ENCODE results near the gene TSC2. TPM values are rescaled to one million over a fixed set of nuclear protein-coding genes. Genes with fewer than 3 reads are reported as not detected.

TSC2 gene
- polyA plus RNA-seq, 1 donor (not counting 4 experiments of a cell fraction or from before 2014, with no cell fraction given), result 22.6 TPM

DNA sequence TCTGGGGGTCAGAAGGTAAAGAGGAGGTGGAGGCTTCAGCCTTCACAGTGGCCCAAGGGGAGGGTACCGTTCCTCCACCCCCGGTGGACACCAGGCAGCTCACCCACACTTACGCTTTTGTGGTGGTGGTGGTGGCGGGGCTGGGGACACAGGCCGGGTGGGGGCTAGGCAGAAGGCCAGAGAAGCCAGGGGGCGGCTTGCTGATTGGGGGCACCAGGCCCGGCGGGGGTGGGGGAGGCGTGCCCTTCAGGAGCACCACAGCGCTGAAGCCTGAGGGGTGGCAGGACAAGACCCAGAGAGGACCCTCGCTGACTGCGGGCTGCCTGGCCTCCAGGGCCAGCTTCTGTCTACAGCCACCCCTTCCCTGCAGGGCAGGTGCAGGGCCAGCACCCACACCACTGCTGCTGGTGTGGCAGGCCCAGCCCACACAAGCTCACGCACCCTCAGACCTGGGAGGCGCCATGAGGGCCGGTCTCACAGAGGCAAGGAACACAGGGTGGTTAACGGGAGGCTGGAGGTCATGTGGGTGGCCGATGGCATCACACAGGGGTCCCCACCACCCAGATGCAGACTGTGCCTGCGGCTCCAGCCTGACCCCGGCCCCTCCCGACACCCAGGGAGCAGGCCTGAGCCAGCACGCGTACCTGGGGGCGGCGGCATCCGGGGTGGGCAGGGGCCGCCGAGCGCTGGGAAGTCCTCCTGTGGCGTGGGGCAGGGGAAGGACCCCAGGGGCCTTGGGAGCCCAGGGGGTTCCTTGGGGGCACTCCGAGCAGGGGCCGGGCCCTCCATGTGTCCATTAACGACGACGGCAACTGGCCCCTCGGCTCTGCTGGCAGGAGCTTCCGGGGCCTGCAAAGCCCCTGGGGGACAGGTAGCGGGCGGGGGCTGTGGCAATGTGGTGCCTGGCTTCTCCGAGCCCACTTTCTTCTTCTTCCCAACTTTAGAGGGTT lies 48.7 kb upstream of the TSC2 start:
- Histone ChIP-seq H3K4me1 (ENCODE audit: control insufficient read depth, extremely low read depth, insufficient read depth, low read length) (peaks cover under 1% of the 10 kb centered on the region), H3K9ac (ENCODE audit: control insufficient read depth, extremely low read depth, insufficient read depth, low read length) (no peak overlapping the region), H2AFZ (ENCODE audit: control insufficient read depth, low read length) (no peak overlapping the region), H3K79me2 (ENCODE audit: control insufficient read depth, insufficient read depth, low read length) (peaks cover 26% of the 10 kb centered on the region), H3K27me3 (ENCODE audit: control insufficient read depth, extremely low read depth, insufficient read depth, low read length) (no peaks in the 10 kb centered on the region), H3K9me3 (ENCODE audit: control insufficient read depth, low read depth, low read length) (no peaks in the 10 kb centered on the region), H3K27ac (ENCODE audit: control insufficient read depth, insufficient read depth, low read length) (no peak overlapping the region), H3K4me3 (ENCODE audit: control insufficient read depth in 2 of 3, extremely low read depth in 1 of 3, insufficient read depth in 2 of 3, low read depth in 1 of 3, low read length in 3 of 3) (no peak overlapping the region), H3K9me1 (ENCODE audit: control insufficient read depth, extremely low read depth, insufficient read depth, low read length) (no peaks in the 10 kb centered on the region), H3K4me2 (ENCODE audit: control insufficient read depth, extremely low read depth, insufficient read depth, low read depth, low read length) (no peak overlapping the region), H3K36me3 (ENCODE audit: control insufficient read depth in 2 of 2, extremely low read depth in 1 of 2, insufficient read depth in 2 of 2, low read length in 2 of 2) (peaks cover 42 to 52% of the 10 kb centered on the region in 2 experiments), H4K20me1 (ENCODE audit: control insufficient read depth, extremely low read depth, insufficient read depth, low read length) (peaks cover 25% of the 10 kb centered on the region)
- dilution Hi-C loops (cut with MboI; ENCODE audit: extremely low pct_ligation_motif_present, low sequenced_read_pairs), result no loop called here
- no peak for DNase-seq (ENCODE audit: low read depth, low spot score)
- FAIRE-seq, result no peak
- no peak for TF ChIP-seq EZH2 (IDR thresholded peaks at IDR 0.05; ENCODE audit: low read length)
- TF ChIP-seq CTCF (optimal IDR thresholded peaks at IDR 0.05 in 1 of 3, IDR thresholded peaks at IDR 0.05 in 1 of 3, conservative IDR thresholded peaks at IDR 0.05 in 1 of 3; ENCODE audit: extremely low read depth in 1 of 3, insufficient read depth in 2 of 3, low read length in 3 of 3), result no peak

DNA sequence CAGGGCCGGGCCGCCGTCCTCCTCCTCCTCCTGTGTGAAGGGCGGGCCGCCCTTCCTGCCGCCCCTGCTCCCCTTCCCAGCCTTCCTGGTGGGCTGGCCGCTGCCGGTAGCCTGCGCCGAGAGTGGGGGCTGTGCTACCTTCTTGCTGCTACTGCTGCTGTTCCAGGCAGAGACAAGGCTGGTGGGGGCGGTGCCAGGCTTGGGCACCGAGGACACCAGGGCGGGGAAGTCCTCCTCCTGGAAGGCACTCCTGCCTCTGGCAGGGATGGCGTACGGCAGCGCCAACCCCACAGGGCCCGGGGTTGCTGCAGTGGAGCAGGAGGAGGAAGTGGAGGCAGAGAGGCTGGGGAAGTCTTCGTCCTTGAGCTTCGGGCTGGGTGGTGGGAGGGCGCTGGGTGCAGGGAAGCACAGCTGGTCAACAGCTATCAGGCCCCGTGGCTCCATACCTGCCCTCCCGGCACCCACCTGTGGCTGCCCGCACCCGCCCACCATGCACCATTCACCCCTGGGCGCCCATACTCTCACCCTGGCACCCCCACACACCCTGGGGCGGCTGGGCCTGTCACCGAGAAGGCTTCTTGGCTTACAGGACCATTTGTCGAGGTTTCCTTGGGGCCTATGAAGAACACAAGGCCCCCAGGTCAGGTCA lies 47.8 kb upstream of the TSC2 start:
- FAIRE-seq, result no peak
- no peak for DNase-seq (ENCODE audit: low read depth, low spot score)
- H2AFZ ChIP-seq (ENCODE audit: control insufficient read depth, low read length), result no peak overlapping the region
- peaks cover 45 to 59% of the 10 kb centered on the region in 2 experiments for H3K36me3 ChIP-seq (ENCODE audit: control insufficient read depth in 2 of 2, extremely low read depth in 1 of 2, insufficient read depth in 2 of 2, low read length in 2 of 2)
- no peak overlapping the region for H3K27ac ChIP-seq (ENCODE audit: control insufficient read depth, insufficient read depth, low read length)
- TF ChIP-seq EZH2 (IDR thresholded peaks at IDR 0.05; ENCODE audit: low read length), result no peak
- no peak for TF ChIP-seq CTCF (optimal IDR thresholded peaks at IDR 0.05 in 1 of 3, IDR thresholded peaks at IDR 0.05 in 1 of 3, conservative IDR thresholded peaks at IDR 0.05 in 1 of 3; ENCODE audit: extremely low read depth in 1 of 3, insufficient read depth in 2 of 3, low read length in 3 of 3)
- H3K27me3 ChIP-seq (ENCODE audit: control insufficient read depth, extremely low read depth, insufficient read depth, low read length), result no peaks in the 10 kb centered on the region
- H3K4me3 ChIP-seq (ENCODE audit: control insufficient read depth in 2 of 3, extremely low read depth in 1 of 3, insufficient read depth in 2 of 3, low read depth in 1 of 3, low read length in 3 of 3), result no peak overlapping the region
- H3K79me2 ChIP-seq (ENCODE audit: control insufficient read depth, insufficient read depth, low read length), result peaks cover 35% of the 10 kb centered on the region
- H3K9ac ChIP-seq (ENCODE audit: control insufficient read depth, extremely low read depth, insufficient read depth, low read length), result no peak overlapping the region
- dilution Hi-C loops (cut with MboI; ENCODE audit: extremely low pct_ligation_motif_present, low sequenced_read_pairs), result no loop called here
- peaks cover 32% of the 10 kb centered on the region for H4K20me1 ChIP-seq (ENCODE audit: control insufficient read depth, extremely low read depth, insufficient read depth, low read length)
- no peaks in the 10 kb centered on the region for H3K9me3 ChIP-seq (ENCODE audit: control insufficient read depth, low read depth, low read length)
- H3K4me2 ChIP-seq (ENCODE audit: control insufficient read depth, extremely low read depth, insufficient read depth, low read depth, low read length), result no peak overlapping the region
- peaks cover 5% of the 10 kb centered on the region for H3K4me1 ChIP-seq (ENCODE audit: control insufficient read depth, extremely low read depth, insufficient read depth, low read length)
- no peaks in the 10 kb centered on the region for H3K9me1 ChIP-seq (ENCODE audit: control insufficient read depth, extremely low read depth, insufficient read depth, low read length)

All from keratinocyte (primary cell).